HG03469 (cell line): ENCODE measurements around the gene RPS6KB2.
"Not testable (repeated sequence)": the region's sequence is repeated elsewhere in the genome, so short reads cannot be mapped to it uniquely, and the experiment has no call there.

Source experiments
- ATAC-seq: cut with Tn5 transposase; IDR thresholded peaks from one replicate; pipeline ENCODE4 v1.9.1; 2021; ENCODE audit warnings: mild to moderate bottlenecking, moderate library complexity, moderate number of reproducible peaks; ENCODE audit not compliant: unreplicated experiment

Gene RPS6KB2

GRCh38 chr11:67397536-67397935, 30.8 kb upstream of the RPS6KB2 start:
- no peak for ATAC-seq

GRCh38 chr11:67397986-67398660, 30.2 kb upstream of the RPS6KB2 start:
- no peak for ATAC-seq

GRCh38 chr11:67398661-67399563, 29.4 kb upstream of the RPS6KB2 start:
- ATAC-seq, result no peak

- no peak for ATAC-seq
Measured at GRCh38 chr11:67400251-67400941, 27.9 kb upstream of the RPS6KB2 start.

GRCh38 chr11:67400942-67401494, 27.3 kb upstream of the RPS6KB2 start:
- ATAC-seq, result no peak

GRCh38 chr11:67401495-67402191, 26.7 kb upstream of the RPS6KB2 start, which contains the start of gene PPP1CA:
TSS of gene PPP1CA (minus strand) at chr11:67401858. CDS start at chr11:67401782, 76 bp downstream.
- no peak for ATAC-seq

GRCh38 chr11:67402192-67402839, 26.0 kb upstream of the RPS6KB2 start:
- ATAC-seq, result not testable (repeated sequence)

- not testable (repeated sequence) for ATAC-seq
Measured at GRCh38 chr11:67403085-67403484, 25.2 kb upstream of the RPS6KB2 start.

GRCh38 chr11:67404515-67405195, 23.6 kb upstream of the RPS6KB2 start:
- ATAC-seq, result no peak

GRCh38 chr11:67405196-67405567, 23.1 kb upstream of the RPS6KB2 start:
- no peak for ATAC-seq

GRCh38 chr11:67405688-67406339, 22.5 kb upstream of the RPS6KB2 start:
- ATAC-seq, result no peak

GRCh38 chr11:67406420-67406968, 21.8 kb upstream of the RPS6KB2 start:
- no peak for ATAC-seq

GRCh38 chr11:67406969-67407687, 21.2 kb upstream of the RPS6KB2 start:
- no peak for ATAC-seq

- ATAC-seq, result no peak
Measured at GRCh38 chr11:67407688-67408163, 20.6 kb upstream of the RPS6KB2 start.

GRCh38 chr11:67408437-67409200, 19.7 kb upstream of the RPS6KB2 start:
- no peak for ATAC-seq

- ATAC-seq, result no peak
Measured at GRCh38 chr11:67409261-67409666, 19.0 kb upstream of the RPS6KB2 start.

GRCh38 chr11:67409781-67410368, 18.4 kb upstream of the RPS6KB2 start:
- ATAC-seq, result no peak
